ENCODE data around the gene INKA1. TPM values are rescaled to one million over a fixed set of nuclear protein-coding genes. Genes with fewer than 3 reads are reported as not detected.

The INKA1 gene
- polyA plus RNA-seq (2013, experiment 1 of 2), result 12.4 TPM
- polyA plus RNA-seq (2013, experiment 2 of 2), result 13.4 TPM

GRCh38 chr3:49802719-49803464 lies at the start of gene INKA1:
TSS of gene INKA1 (plus strand) at chr3:49803261. CDS start at chr3:49803393, 132 bp downstream.
- Histone ChIP-seq H3K4me3 (ENCODE audit: insufficient read depth in 1 of 2, low read depth in 1 of 2, low read length in 2 of 2) (peak within 1 kb of the TSS; percentile 75 to 91), H2AK5ac (ENCODE audit: low read length, severe bottlenecking) (no peak within 1 kb of the TSS), H4K91ac (ENCODE audit: low read length) (peak within 1 kb of the TSS; percentile 95), H3K27ac (ENCODE audit: low read length, poor library complexity, severe bottlenecking) (peak within 1 kb of the TSS; percentile 9), H3K4me2 (ENCODE audit: low read length, poor library complexity, severe bottlenecking) (peak within 1 kb of the TSS; percentile 91), H3K18ac (ENCODE audit: low read depth in 1 of 2, low read length in 2 of 2) (peak within 1 kb of the TSS; percentile 97 to 99), H3K14ac (ENCODE audit: low read length in 2 of 2) (peak within 1 kb of the TSS in 1 of 2 experiments; percentile 97), H2BK5ac (ENCODE audit: low read depth, low read length, poor library complexity, severe bottlenecking) (no peak within 1 kb of the TSS), H3K79me1 (replicated peaks; ENCODE audit: low read length, poor library complexity, severe bottlenecking) (no peaks in the 10 kb centered on the region), H2BK15ac (ENCODE audit: low read depth, poor library complexity, severe bottlenecking) (peak within 1 kb of the TSS; percentile 85), H2BK12ac (ENCODE audit: low read length in 2 of 2) (peak within 1 kb of the TSS; percentile 82), H3K27me3 (ENCODE audit: control insufficient read depth in 1 of 2, insufficient read depth in 1 of 2, low read length in 2 of 2) (peaks cover 0 to 23% of the 10 kb centered on the region in 2 experiments), H3K23ac (ENCODE audit: low read length in 2 of 2) (peak within 1 kb of the TSS in 1 of 2 experiments; percentile 56), H3K4ac (ENCODE audit: low read depth in 1 of 2, low read length in 2 of 2) (peak within 1 kb of the TSS; percentile 75 to 90), H3K4me1 (ENCODE audit: control insufficient read depth, insufficient read depth, low read depth, low read length) (peaks cover 13% of the 10 kb centered on the region), H3K9ac (ENCODE audit: low read length) (peak within 1 kb of the TSS; percentile 96), H4K8ac (ENCODE audit: low read length) (peak within 1 kb of the TSS; percentile 98), H2BK120ac (ENCODE audit: low read depth, low read length) (peak within 1 kb of the TSS; percentile 91), H3K9me3 (ENCODE audit: control insufficient read depth, low read length) (no peaks in the 10 kb centered on the region), H2AFZ (ENCODE audit: low read depth, low read length) (peak within 1 kb of the TSS; percentile 98), H3K36me3 (ENCODE audit: control insufficient read depth in 1 of 2, insufficient read depth in 2 of 2, low read depth in 1 of 2, low read length in 2 of 2) (peaks cover 3 to 7% of the 10 kb centered on the region in 2 experiments)
- peak; percentile 86 for DNase-seq
- WGBS, result under 1% methylated on average over 65 of the region's 71 CpGs

DNA sequence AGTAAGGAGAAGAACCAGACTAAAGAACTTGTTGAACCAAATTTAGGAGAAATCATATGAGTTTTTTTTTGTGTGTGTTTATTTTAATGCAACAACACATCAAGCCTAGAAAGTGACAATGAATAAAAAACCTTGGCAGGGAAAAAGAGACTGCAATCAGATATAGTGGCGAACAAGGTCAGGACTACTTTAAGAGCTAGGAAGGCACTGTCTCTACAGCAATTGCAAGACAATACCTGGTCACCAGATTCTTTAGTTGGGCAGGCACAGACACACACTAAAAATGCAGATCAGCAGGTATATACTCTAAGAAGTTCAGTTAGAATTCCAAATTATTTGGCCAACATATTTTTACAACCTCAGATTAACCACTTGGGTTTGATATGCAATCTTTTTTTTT lies 48.5 kb upstream of the INKA1 start:
- H3K18ac ChIP-seq (ENCODE audit: low read depth in 1 of 2, low read length in 2 of 2), result no peak overlapping the region
- no peaks in the 10 kb centered on the region for H3K27me3 ChIP-seq (ENCODE audit: control insufficient read depth in 1 of 2, insufficient read depth in 1 of 2, low read length in 2 of 2)
- no peak overlapping the region for H3K4me3 ChIP-seq (ENCODE audit: insufficient read depth in 1 of 2, low read depth in 1 of 2, low read length in 2 of 2)
- H3K9ac ChIP-seq (ENCODE audit: low read length), result no peak overlapping the region
- H4K91ac ChIP-seq (ENCODE audit: low read length), result no peak overlapping the region
- peaks cover 3% of the 10 kb centered on the region for H3K4me1 ChIP-seq (ENCODE audit: control insufficient read depth, insufficient read depth, low read depth, low read length)
- H3K9me3 ChIP-seq (ENCODE audit: control insufficient read depth, low read length), result no peaks in the 10 kb centered on the region
- H3K79me1 ChIP-seq (replicated peaks; ENCODE audit: low read length, poor library complexity, severe bottlenecking), result peaks cover 14% of the 10 kb centered on the region
- H3K27ac ChIP-seq (ENCODE audit: low read length, poor library complexity, severe bottlenecking), result no peak overlapping the region
- H3K14ac ChIP-seq (ENCODE audit: low read length in 2 of 2), result no peak overlapping the region
- H3K23ac ChIP-seq (ENCODE audit: low read length in 2 of 2), result no peak overlapping the region
- no peak overlapping the region for H3K4me2 ChIP-seq (ENCODE audit: low read length, poor library complexity, severe bottlenecking)
- no peak overlapping the region for H2BK5ac ChIP-seq (ENCODE audit: low read depth, low read length, poor library complexity, severe bottlenecking)
- H2AK5ac ChIP-seq (ENCODE audit: low read length, severe bottlenecking), result no peak overlapping the region
- H3K36me3 ChIP-seq (ENCODE audit: control insufficient read depth in 1 of 2, insufficient read depth in 2 of 2, low read depth in 1 of 2, low read length in 2 of 2), result peaks cover 0 to 5% of the 10 kb centered on the region in 2 experiments
- no peak for DNase-seq
- WGBS, result 93% methylated on average over 1 of the region's 1 CpG
- no peak overlapping the region for H3K4ac ChIP-seq (ENCODE audit: low read depth in 1 of 2, low read length in 2 of 2)
- H2BK15ac ChIP-seq (ENCODE audit: low read depth, poor library complexity, severe bottlenecking), result no peak overlapping the region
- no peak overlapping the region for H2BK120ac ChIP-seq (ENCODE audit: low read depth, low read length)
- H4K8ac ChIP-seq (ENCODE audit: low read length), result no peak overlapping the region
- no peak overlapping the region for H2AFZ ChIP-seq (ENCODE audit: low read depth, low read length)
- no peak overlapping the region for H2BK12ac ChIP-seq (ENCODE audit: low read length in 2 of 2)

DNA sequence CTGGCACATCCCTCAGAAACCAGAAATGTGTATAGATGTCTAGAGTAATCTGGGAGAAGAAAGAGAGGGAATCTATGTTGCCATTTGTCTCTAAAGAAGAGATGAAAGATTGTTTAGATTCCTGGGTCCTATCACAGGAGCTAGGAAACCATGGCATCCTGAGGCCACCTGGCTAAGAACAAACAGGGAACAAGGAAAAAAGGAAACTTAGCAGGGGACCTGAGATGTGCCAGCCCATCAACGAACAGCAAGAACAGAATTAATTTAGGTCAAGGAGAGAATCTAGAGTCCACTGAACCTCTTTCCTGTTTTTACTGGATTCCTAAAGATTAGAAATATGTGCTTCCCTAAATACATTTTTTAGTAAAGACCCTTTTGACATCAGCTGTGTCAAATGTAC lies 47.0 kb upstream of the INKA1 start:
- H3K14ac ChIP-seq (ENCODE audit: low read length in 2 of 2), result no peak overlapping the region
- no peak overlapping the region for H2AFZ ChIP-seq (ENCODE audit: low read depth, low read length)
- H3K4me3 ChIP-seq (ENCODE audit: insufficient read depth in 1 of 2, low read depth in 1 of 2, low read length in 2 of 2), result no peak overlapping the region
- H3K79me1 ChIP-seq (replicated peaks; ENCODE audit: low read length, poor library complexity, severe bottlenecking), result peaks cover 8% of the 10 kb centered on the region
- H3K9me3 ChIP-seq (ENCODE audit: control insufficient read depth, low read length), result no peaks in the 10 kb centered on the region
- H2BK5ac ChIP-seq (ENCODE audit: low read depth, low read length, poor library complexity, severe bottlenecking), result no peak overlapping the region
- peaks cover 4 to 5% of the 10 kb centered on the region in 2 experiments for H3K36me3 ChIP-seq (ENCODE audit: control insufficient read depth in 1 of 2, insufficient read depth in 2 of 2, low read depth in 1 of 2, low read length in 2 of 2)
- no peak for DNase-seq
- H3K9ac ChIP-seq (ENCODE audit: low read length), result no peak overlapping the region
- no peak overlapping the region for H3K23ac ChIP-seq (ENCODE audit: low read length in 2 of 2)
- no peak overlapping the region for H4K91ac ChIP-seq (ENCODE audit: low read length)
- H3K4ac ChIP-seq (ENCODE audit: low read depth in 1 of 2, low read length in 2 of 2), result no peak overlapping the region
- no peak overlapping the region for H2BK15ac ChIP-seq (ENCODE audit: low read depth, poor library complexity, severe bottlenecking)
- H3K4me1 ChIP-seq (ENCODE audit: control insufficient read depth, insufficient read depth, low read depth, low read length), result no peaks in the 10 kb centered on the region
- 83% methylated on average over 1 of the region's 1 CpG for WGBS
- H4K8ac ChIP-seq (ENCODE audit: low read length), result no peak overlapping the region
- H3K27me3 ChIP-seq (ENCODE audit: control insufficient read depth in 1 of 2, insufficient read depth in 1 of 2, low read length in 2 of 2), result no peaks in the 10 kb centered on the region
- no peak overlapping the region for H2BK120ac ChIP-seq (ENCODE audit: low read depth, low read length)
- H3K27ac ChIP-seq (ENCODE audit: low read length, poor library complexity, severe bottlenecking), result no peak overlapping the region
- H2BK12ac ChIP-seq (ENCODE audit: low read length in 2 of 2), result no peak overlapping the region
- no peak overlapping the region for H3K4me2 ChIP-seq (ENCODE audit: low read length, poor library complexity, severe bottlenecking)
- H3K18ac ChIP-seq (ENCODE audit: low read depth in 1 of 2, low read length in 2 of 2), result no peak overlapping the region
- H2AK5ac ChIP-seq (ENCODE audit: low read length, severe bottlenecking), result no peak overlapping the region

- H3K4me3 ChIP-seq (ENCODE audit: insufficient read depth in 1 of 2, low read depth in 1 of 2, low read length in 2 of 2), result no peak overlapping the region
- H3K4me2 ChIP-seq (ENCODE audit: low read length, poor library complexity, severe bottlenecking), result no peak overlapping the region
- H2AFZ ChIP-seq (ENCODE audit: low read depth, low read length), result no peak overlapping the region
- H4K8ac ChIP-seq (ENCODE audit: low read length), result no peak overlapping the region
- DNase-seq, result no peak
- no peak overlapping the region for H4K91ac ChIP-seq (ENCODE audit: low read length)
- no peak overlapping the region for H2AK5ac ChIP-seq (ENCODE audit: low read length, severe bottlenecking)
- no peak overlapping the region for H3K23ac ChIP-seq (ENCODE audit: low read length in 2 of 2)
- no peak overlapping the region for H3K9ac ChIP-seq (ENCODE audit: low read length)
- H3K27ac ChIP-seq (ENCODE audit: low read length, poor library complexity, severe bottlenecking), result no peak overlapping the region
- H3K9me3 ChIP-seq (ENCODE audit: control insufficient read depth, low read length), result no peaks in the 10 kb centered on the region
- no peaks in the 10 kb centered on the region for H3K27me3 ChIP-seq (ENCODE audit: control insufficient read depth in 1 of 2, insufficient read depth in 1 of 2, low read length in 2 of 2)
- no peak overlapping the region for H2BK5ac ChIP-seq (ENCODE audit: low read depth, low read length, poor library complexity, severe bottlenecking)
- H3K36me3 ChIP-seq (ENCODE audit: control insufficient read depth in 1 of 2, insufficient read depth in 2 of 2, low read depth in 1 of 2, low read length in 2 of 2), result peaks cover 4 to 5% of the 10 kb centered on the region in 2 experiments
- no peak overlapping the region for H2BK15ac ChIP-seq (ENCODE audit: low read depth, poor library complexity, severe bottlenecking)
- H3K18ac ChIP-seq (ENCODE audit: low read depth in 1 of 2, low read length in 2 of 2), result no peak overlapping the region
- H3K4me1 ChIP-seq (ENCODE audit: control insufficient read depth, insufficient read depth, low read depth, low read length), result no peaks in the 10 kb centered on the region
- H3K14ac ChIP-seq (ENCODE audit: low read length in 2 of 2), result no peak overlapping the region
- H3K4ac ChIP-seq (ENCODE audit: low read depth in 1 of 2, low read length in 2 of 2), result no peak overlapping the region
- H3K79me1 ChIP-seq (replicated peaks; ENCODE audit: low read length, poor library complexity, severe bottlenecking), result peaks cover 11% of the 10 kb centered on the region
- H2BK120ac ChIP-seq (ENCODE audit: low read depth, low read length), result no peak overlapping the region
- 64% methylated on average over 2 of the region's 2 CpGs for WGBS
- H2BK12ac ChIP-seq (ENCODE audit: low read length in 2 of 2), result no peak overlapping the region
Observed at GRCh38 chr3:49757197-49757596, 45.9 kb upstream of the INKA1 start.

Measured in mesenchymal stem cell (in vitro differentiated cells and primary cell).